NT2/D1 (cell line): ENCODE measurements around the gene BRD4.

ENCODE experiments used
- DNase-seq: peaks from one replicate; pipeline ENCODE4 v3.0.0-alpha.2; 2011; ENCODE audit warnings: low read depth, low spot score
- H3K27me3 ChIP-seq: 2 replicates; pipeline ENCODE4 v1.6.0; 2011; ENCODE audit warnings: mild to moderate bottlenecking; ENCODE audit not compliant: insufficient read length, insufficient read depth
- H3K36me3 ChIP-seq: 2 replicates; pipeline ENCODE4 v1.6.1; 2011; ENCODE audit warnings: mild to moderate bottlenecking, low read length, mixed read lengths; ENCODE audit not compliant: insufficient read depth, insufficient read length
- H3K4me1 ChIP-seq: 2 replicates; pipeline ENCODE4 v1.5.1; 2011; ENCODE audit not compliant: insufficient read depth, insufficient read length
- H3K4me3 ChIP-seq: 2 replicates; pipeline ENCODE4 v1.5.1; 2011; ENCODE audit warnings: low read depth; ENCODE audit not compliant: insufficient read length
- H3K9ac ChIP-seq: 2 replicates; pipeline ENCODE4 v1.6.0; 2011; ENCODE audit warnings: low read depth; ENCODE audit not compliant: insufficient read length
- H3K9me3 ChIP-seq: 2 replicates; pipeline ENCODE4 v1.5.1; 2011; ENCODE audit warnings: mild to moderate bottlenecking, low read length; ENCODE audit not compliant: insufficient read depth
- SUZ12 ChIP-seq: IDR thresholded peaks from 2 replicates; pipeline ENCODE4 v1.6.1; 2011; ENCODE audit not compliant: insufficient read length, insufficient read depth; ENCODE audit errors: extremely low read depth
- YY1 ChIP-seq: IDR thresholded peaks from 2 replicates; pipeline ENCODE4 v1.6.1; 2011; ENCODE audit not compliant: insufficient read length, insufficient read depth
- ZNF274 ChIP-seq: IDR thresholded peaks from 2 replicates; pipeline ENCODE4 v1.6.1; 2011; ENCODE audit warnings: mild to moderate bottlenecking, low read depth, low read length

BRD4 gene

GRCh38 chr19:15374105-15374651 lies 41.8 kb upstream of the BRD4 start:
- peaks cover 11% of the 10 kb centered on the region for H3K4me1 ChIP-seq
- H3K27me3 ChIP-seq = no peaks in the 10 kb centered on the region
- no peaks in the 10 kb centered on the region for H3K9me3 ChIP-seq
- TF ChIP-seq SUZ12 (no peak), YY1 (no peak), ZNF274 (no peak)
- no peak for DNase-seq
- H3K9ac ChIP-seq = no peak overlapping the region
- H3K4me3 ChIP-seq = no peak overlapping the region
- peaks cover 69% of the 10 kb centered on the region for H3K36me3 ChIP-seq

- no peak for TF ChIP-seq YY1
- TF ChIP-seq ZNF274 = no peak
- no peak for TF ChIP-seq SUZ12
- Histone ChIP-seq H3K27me3 (no peaks in the 10 kb centered on the region), H3K4me3 (no peak overlapping the region), H3K9ac (no peak overlapping the region), H3K9me3 (no peaks in the 10 kb centered on the region), H3K4me1 (peaks cover 11% of the 10 kb centered on the region), H3K36me3 (peaks cover 74% of the 10 kb centered on the region)
- no peak for DNase-seq
Measured at GRCh38 chr19:15373644-15374043, 41.3 kb upstream of the BRD4 start.

GRCh38 chr19:15372891-15373301 lies 40.6 kb upstream of the BRD4 start:
- Histone ChIP-seq H3K4me1 (peaks cover 11% of the 10 kb centered on the region), H3K36me3 (peaks cover 82% of the 10 kb centered on the region), H3K4me3 (no peak overlapping the region), H3K9me3 (no peaks in the 10 kb centered on the region), H3K9ac (no peak overlapping the region), H3K27me3 (no peaks in the 10 kb centered on the region)
- no peak for DNase-seq
- TF ChIP-seq ZNF274 (no peak), YY1 (no peak), SUZ12 (no peak)

GRCh38 chr19:15372470-15372869 lies 40.1 kb upstream of the BRD4 start:
- H3K36me3 ChIP-seq = peaks cover 86% of the 10 kb centered on the region
- DNase-seq = no peak
- H3K9ac ChIP-seq = no peak overlapping the region
- no peak overlapping the region for H3K4me3 ChIP-seq
- TF ChIP-seq YY1 (no peak), SUZ12 (no peak), ZNF274 (no peak)
- no peaks in the 10 kb centered on the region for H3K27me3 ChIP-seq
- peaks cover 11% of the 10 kb centered on the region for H3K4me1 ChIP-seq
- no peaks in the 10 kb centered on the region for H3K9me3 ChIP-seq

- Histone ChIP-seq H3K9me3 (no peaks in the 10 kb centered on the region), H3K9ac (no peak overlapping the region), H3K36me3 (peaks cover 90% of the 10 kb centered on the region), H3K27me3 (no peaks in the 10 kb centered on the region), H3K4me3 (no peak overlapping the region), H3K4me1 (peaks cover 6% of the 10 kb centered on the region)
- no peak for DNase-seq
- TF ChIP-seq SUZ12 = no peak
- TF ChIP-seq ZNF274 = no peak
- TF ChIP-seq YY1 = no peak
Measured at GRCh38 chr19:15371786-15372380, 39.5 kb upstream of the BRD4 start.

- H3K4me1 ChIP-seq = peaks cover 3% of the 10 kb centered on the region
- no peaks in the 10 kb centered on the region for H3K9me3 ChIP-seq
- peaks cover 90% of the 10 kb centered on the region for H3K36me3 ChIP-seq
- no peak overlapping the region for H3K9ac ChIP-seq
- no peak overlapping the region for H3K4me3 ChIP-seq
- no peaks in the 10 kb centered on the region for H3K27me3 ChIP-seq
- no peak for DNase-seq
- TF ChIP-seq YY1 (no peak), ZNF274 (no peak), SUZ12 (no peak)
Measured at GRCh38 chr19:15371119-15371518, 38.8 kb upstream of the BRD4 start.

GRCh38 chr19:15369594-15369891 lies 37.2 kb upstream of the BRD4 start:
- H3K36me3 ChIP-seq = peaks cover 95% of the 10 kb centered on the region
- TF ChIP-seq SUZ12 = no peak
- DNase-seq = no peak
- no peaks in the 10 kb centered on the region for H3K27me3 ChIP-seq
- no peak overlapping the region for H3K4me3 ChIP-seq
- H3K4me1 ChIP-seq = peaks cover 3% of the 10 kb centered on the region
- H3K9ac ChIP-seq = no peak overlapping the region
- peaks cover 8% of the 10 kb centered on the region; the same call in 1 of the 2 replicates for H3K9me3 ChIP-seq
